GM19372 (cell line): ENCODE measurements around the gene ING3.
"Not testable (repeated sequence)": the region's sequence is repeated elsewhere in the genome, so short reads cannot be mapped to it uniquely, and the experiment has no call there.

Source experiments
- ATAC-seq: cut with Tn5 transposase; IDR thresholded peaks from one replicate; pipeline ENCODE4 v1.9.1; 2021; ENCODE audit warnings: mild to moderate bottlenecking, low read depth, moderate library complexity; ENCODE audit not compliant: unreplicated experiment

Gene ING3

GRCh38 chr7:121000081-121000983 lies 49.8 kb downstream of the ING3 start:
- no peak for ATAC-seq

GRCh38 chr7:121001234-121001906 lies 50.8 kb downstream of the ING3 start:
- no peak for ATAC-seq

GRCh38 chr7:121002048-121002756 lies 51.6 kb downstream of the ING3 start:
- ATAC-seq: no peak

GRCh38 chr7:121002757-121003200 lies 52.2 kb downstream of the ING3 start:
- ATAC-seq: no peak

- no peak for ATAC-seq
These were observed 53.6 kb downstream of the ING3 start for GRCh38 chr7:121003986-121004685.

GRCh38 chr7:121005058-121005457 lies 54.5 kb downstream of the ING3 start:
- ATAC-seq: not testable (repeated sequence)

- ATAC-seq: no peak
These were observed 55.5 kb downstream of the ING3 start for GRCh38 chr7:121005996-121006584.

GRCh38 chr7:121006711-121007315 lies 56.2 kb downstream of the ING3 start:
- no peak for ATAC-seq

- ATAC-seq: no peak
These were observed 58.2 kb downstream of the ING3 start for GRCh38 chr7:121008816-121009215.

GRCh38 chr7:121011401-121011800 lies 60.8 kb downstream of the ING3 start:
- ATAC-seq: no peak

GRCh38 chr7:121012170-121012874 lies 61.7 kb downstream of the ING3 start:
- no peak for ATAC-seq

GRCh38 chr7:121012919-121013318 lies 62.3 kb downstream of the ING3 start:
- ATAC-seq: no peak

- no peak for ATAC-seq
These were observed 65.0 kb downstream of the ING3 start for GRCh38 chr7:121015560-121015959.

GRCh38 chr7:121016966-121017365 lies 66.4 kb downstream of the ING3 start:
- ATAC-seq: no peak

GRCh38 chr7:121017586-121017985 lies 67.0 kb downstream of the ING3 start:
- no peak for ATAC-seq

GRCh38 chr7:121019018-121019417 lies 68.4 kb downstream of the ING3 start:
- no peak for ATAC-seq

- ATAC-seq: no peak
These were observed 69.8 kb downstream of the ING3 start for GRCh38 chr7:121020249-121020988.
